ENCODE data around the gene CCL27.

CCL27 gene

GRCh38 chr9:34636791-34637355 lies 25.6 kb downstream of the CCL27 start:
- no peak for DNase-seq (ENCODE audit: low read depth, low spot score)
- no peak for TF ChIP-seq CTCF (IDR thresholded peaks at IDR 0.05; ENCODE audit: low read depth, low read length)
- in situ Hi-C loops (cut with HindIII; ENCODE audit: low sequenced_read_pairs): no loop called here
- H3K4me3 ChIP-seq (ENCODE audit: low read depth, low read length): peak overlapping the region; percentile 72

DNA sequence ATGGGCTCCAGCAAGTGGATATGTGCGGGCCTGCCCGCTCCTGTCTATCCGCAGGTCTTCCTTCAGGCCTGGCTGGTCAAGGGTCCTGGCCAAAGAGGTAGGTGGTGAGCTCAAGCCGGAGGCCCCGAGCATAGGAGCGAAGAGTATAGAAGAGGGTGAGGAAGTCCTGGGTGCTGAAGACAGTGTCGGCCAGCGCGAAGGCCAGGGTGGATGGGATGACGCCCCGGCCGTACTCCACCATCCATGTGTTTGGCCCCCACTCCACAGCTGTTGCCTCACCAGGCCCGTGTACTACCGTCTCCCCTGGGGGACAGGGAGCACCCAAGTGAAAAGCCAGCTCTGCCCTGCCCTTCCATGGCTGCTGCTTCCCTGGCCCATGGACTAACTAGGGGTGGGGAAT lies 26.9 kb downstream of the CCL27 start:
- in situ Hi-C loops (cut with HindIII; ENCODE audit: low sequenced_read_pairs): no loop called here
- no peak for TF ChIP-seq CTCF (IDR thresholded peaks at IDR 0.05; ENCODE audit: low read depth, low read length)
- DNase-seq (ENCODE audit: low read depth, low spot score): no peak
- no peak overlapping the region for H3K4me3 ChIP-seq (ENCODE audit: low read depth, low read length)

DNA sequence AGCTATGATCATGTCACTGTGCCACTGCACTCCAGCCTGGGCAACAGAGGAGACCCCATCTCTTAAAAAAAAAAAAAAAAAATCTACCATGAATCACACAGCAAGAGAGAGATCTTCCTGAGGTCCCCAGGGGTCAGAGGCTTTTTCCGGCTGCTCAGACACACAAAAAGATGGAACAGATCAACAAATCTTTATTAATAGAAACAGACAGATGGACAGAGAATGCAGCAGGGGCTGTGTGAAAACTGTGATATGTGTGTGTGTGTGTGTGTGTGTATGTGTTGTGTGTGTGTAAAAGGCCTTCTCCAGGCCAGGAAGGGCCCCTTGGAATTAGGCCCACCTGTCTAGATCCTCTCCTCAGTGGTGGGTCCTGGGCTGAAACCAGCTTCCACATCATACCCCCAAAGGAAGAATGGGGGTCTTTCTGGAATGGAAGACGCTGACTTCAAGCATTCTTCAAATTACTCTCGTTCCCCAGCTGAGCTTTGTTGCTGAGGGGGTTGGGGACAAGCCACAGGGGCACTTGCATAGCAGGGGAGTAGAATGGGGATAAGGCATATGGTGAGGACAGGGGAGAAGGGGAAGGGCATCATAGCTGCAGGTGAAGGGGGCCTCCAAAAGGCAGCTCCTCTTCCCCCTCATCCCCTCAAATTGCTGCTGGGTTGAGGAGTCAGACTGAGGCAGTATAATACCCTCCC lies 27.8 kb downstream of the CCL27 start:
- no peak for DNase-seq (ENCODE audit: low read depth, low spot score)

GRCh38 chr9:34633851-34634550 lies 28.5 kb downstream of the CCL27 start:
- peak; percentile 87 for TF ChIP-seq CTCF (IDR thresholded peaks at IDR 0.05; ENCODE audit: low read depth, low read length)
- DNase-seq (ENCODE audit: low read depth, low spot score): peak; percentile 55
- no peak overlapping the region for H3K4me3 ChIP-seq (ENCODE audit: low read depth, low read length)
- in situ Hi-C loops (cut with HindIII; ENCODE audit: low sequenced_read_pairs): no loop called here

More for the DNA sequence above, 27.8 kb downstream of the CCL27 start:
- no peak overlapping the region for H3K4me3 ChIP-seq (ENCODE audit: low read depth, low read length)
- in situ Hi-C loops (cut with HindIII; ENCODE audit: low sequenced_read_pairs): no loop called here
- TF ChIP-seq CTCF (IDR thresholded peaks at IDR 0.05; ENCODE audit: low read depth, low read length): no peak

GRCh38 chr9:34633166-34633565 lies 29.3 kb downstream of the CCL27 start:
- no peak overlapping the region for H3K4me3 ChIP-seq (ENCODE audit: low read depth, low read length)
- in situ Hi-C loops (cut with HindIII; ENCODE audit: low sequenced_read_pairs): no loop called here
- TF ChIP-seq CTCF (IDR thresholded peaks at IDR 0.05; ENCODE audit: low read depth, low read length): no peak
- DNase-seq (ENCODE audit: low read depth, low spot score): no peak

DNA sequence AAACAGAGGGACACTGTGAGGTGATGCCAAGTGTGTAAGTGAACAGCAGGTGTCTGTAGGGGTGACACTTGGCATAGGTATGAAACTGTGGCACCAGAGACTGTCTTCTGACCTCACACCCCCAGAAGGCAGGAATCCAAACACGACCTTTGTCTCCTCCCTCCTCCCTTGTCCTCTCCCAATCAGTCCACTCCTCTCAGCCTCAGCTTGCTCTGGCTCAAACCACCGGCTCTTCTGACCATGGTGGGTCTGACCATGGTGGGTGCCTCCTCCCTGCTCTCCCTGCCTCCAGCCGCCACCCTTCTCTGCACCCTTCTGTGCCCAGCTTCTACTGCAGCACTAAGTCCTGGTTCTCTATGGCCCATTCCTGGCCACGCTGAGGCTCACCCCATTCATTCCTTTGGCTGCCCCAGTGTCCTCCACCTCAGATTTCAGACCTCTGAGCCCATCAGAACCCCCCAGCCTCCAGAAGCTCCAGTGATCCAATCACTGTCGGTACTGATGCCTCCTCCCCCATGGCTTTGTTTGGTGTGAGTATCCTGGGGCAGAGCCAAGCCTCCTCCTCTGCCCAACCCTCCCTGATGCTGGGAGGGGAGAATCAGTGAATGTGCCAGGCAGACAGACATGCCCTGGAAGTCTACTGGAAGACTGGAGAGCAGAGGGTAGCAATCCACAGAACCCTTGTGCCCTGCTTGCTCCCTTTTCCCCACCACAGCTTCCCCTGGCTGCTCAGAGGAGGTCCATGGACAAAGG lies 31.9 kb downstream of the CCL27 start:
- in situ Hi-C loops (cut with HindIII; ENCODE audit: low sequenced_read_pairs): no loop called here
- DNase-seq (ENCODE audit: low read depth, low spot score): no peak
- no peak overlapping the region for H3K4me3 ChIP-seq (ENCODE audit: low read depth, low read length)
- no peak for TF ChIP-seq CTCF (IDR thresholded peaks at IDR 0.05; ENCODE audit: low read depth, low read length)
